ENCODE data around the gene ADM. TPM values are rescaled to one million over a fixed set of nuclear protein-coding genes. Genes with fewer than 3 reads are reported as not detected.

The ADM gene
- total and polyA plus RNA-seq, 2 experiments from 2014 or later, result 74.1 to 90.3 TPM

DNA sequence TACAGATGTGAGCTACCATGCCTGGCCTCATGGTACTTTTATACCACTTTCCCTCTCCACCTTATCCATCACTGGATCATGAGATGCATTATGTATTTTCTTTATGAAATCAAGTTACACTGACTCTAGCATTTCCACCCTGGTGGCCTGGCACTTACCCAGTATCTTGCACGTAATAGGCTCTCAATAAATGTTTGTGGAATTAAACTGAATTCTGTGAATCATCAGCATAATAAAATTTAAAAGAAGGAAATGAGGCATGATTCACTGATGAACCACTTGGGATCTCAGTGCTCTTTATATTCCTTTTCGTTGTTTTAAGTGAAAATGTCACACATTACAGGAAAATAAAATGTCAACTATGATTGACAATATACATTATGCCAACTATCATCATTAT is 25.1 kb downstream of the ADM start:
- Histone ChIP-seq H3K9me3 (ENCODE audit: low read depth) (no peaks in the 10 kb centered on the region), H3K27me3 (no peaks in the 10 kb centered on the region), H2AFZ (no peak overlapping the region), H3K9me2 (replicated peaks; ENCODE audit: insufficient read depth) (no peaks in the 10 kb centered on the region), H3K27ac (peak overlapping the region; percentile 34), H3K4me1 (ENCODE audit: insufficient read depth) (peaks cover 39% of the 10 kb centered on the region), H3K4me2 (no peak overlapping the region), H3K4me3 (no peak overlapping the region), H4K20me1 (ENCODE audit: insufficient read depth, poor library complexity, severe bottlenecking) (no peaks in the 10 kb centered on the region), H3K36me3 (replicated peaks; ENCODE audit: insufficient read depth, low read depth) (no peaks in the 10 kb centered on the region), H3K79me2 (no peaks in the 10 kb centered on the region)
- no peak for TF ChIP-seq EZH2phosphoT487 (IDR thresholded peaks at IDR 0.05; ENCODE audit: low read depth, severe bottlenecking, unreplicated experiment)
- TF ChIP-seq EZH2 (IDR thresholded peaks at IDR 0.05; ENCODE audit: borderline replicate concordance), result no peak
- TF ChIP-seq CTCF (IDR thresholded peaks at IDR 0.05; ENCODE audit: poor library complexity), result no peak
- WGBS (ENCODE audit: low lambda C conversion rate, missing lambda C conversion rate), result 93% methylated on average over 2 of the region's 2 CpGs
- no peak for DNase-seq (ENCODE audit: low spot score)

DNA sequence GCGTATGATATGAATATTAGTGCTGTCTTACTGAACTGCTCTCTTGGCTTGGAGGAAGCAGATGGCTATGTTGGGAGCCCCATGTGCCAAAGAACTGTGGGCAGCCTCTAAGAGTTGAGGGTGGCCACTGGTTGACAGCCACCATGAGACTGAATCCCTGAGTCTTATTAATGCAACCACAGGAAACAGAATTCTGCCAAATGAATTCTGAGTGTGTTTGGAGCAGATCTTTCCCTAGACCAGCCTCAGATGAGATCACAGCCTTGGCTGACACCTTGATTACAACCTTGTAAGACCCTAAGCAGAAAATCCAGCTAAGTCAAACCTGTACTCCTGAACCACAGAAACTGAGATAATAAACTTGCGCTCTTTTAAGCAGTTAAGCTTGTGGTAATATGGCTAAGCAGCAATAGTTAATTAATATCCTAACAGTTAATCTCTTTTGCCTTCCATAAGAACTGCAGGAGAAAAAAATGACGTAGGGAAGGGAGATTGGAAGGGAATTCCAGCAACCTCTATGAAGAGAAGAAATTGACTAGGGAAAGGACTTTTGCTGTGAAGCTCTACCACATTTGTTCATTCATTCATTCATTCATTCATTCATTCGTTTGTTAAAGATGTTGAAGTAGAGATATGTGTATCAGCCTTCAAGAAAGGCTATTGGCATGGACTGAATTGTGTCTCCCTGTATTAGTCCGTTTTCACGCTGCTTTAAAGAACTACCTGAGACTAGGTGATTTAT is 26.8 kb downstream of the ADM start:
- TF ChIP-seq EZH2 (IDR thresholded peaks at IDR 0.05; ENCODE audit: borderline replicate concordance) (no peak), CTCF (IDR thresholded peaks at IDR 0.05; ENCODE audit: poor library complexity) (no peak), EZH2phosphoT487 (IDR thresholded peaks at IDR 0.05; ENCODE audit: low read depth, severe bottlenecking, unreplicated experiment) (no peak)
- no peaks in the 10 kb centered on the region for H3K9me2 ChIP-seq (replicated peaks; ENCODE audit: insufficient read depth)
- no peak overlapping the region for H3K4me3 ChIP-seq
- no peak overlapping the region for H3K4me2 ChIP-seq
- no peaks in the 10 kb centered on the region for H3K9me3 ChIP-seq (ENCODE audit: low read depth)
- H3K27ac ChIP-seq, result no peak overlapping the region
- H3K4me1 ChIP-seq (ENCODE audit: insufficient read depth), result peaks cover 25% of the 10 kb centered on the region
- no peaks in the 10 kb centered on the region for H3K36me3 ChIP-seq (replicated peaks; ENCODE audit: insufficient read depth, low read depth)
- H3K27me3 ChIP-seq, result no peaks in the 10 kb centered on the region
- H3K79me2 ChIP-seq, result no peaks in the 10 kb centered on the region
- DNase-seq (ENCODE audit: low spot score), result no peak
- H4K20me1 ChIP-seq (ENCODE audit: insufficient read depth, poor library complexity, severe bottlenecking), result no peaks in the 10 kb centered on the region
- no peak overlapping the region for H2AFZ ChIP-seq
- WGBS (ENCODE audit: low lambda C conversion rate, missing lambda C conversion rate), result 85% methylated on average over 6 of the region's 6 CpGs

GRCh38 chr11:10333490-10333889 is 28.6 kb downstream of the ADM start:
- Histone ChIP-seq H2AFZ (no peak overlapping the region), H3K9me2 (replicated peaks; ENCODE audit: insufficient read depth) (no peaks in the 10 kb centered on the region), H4K20me1 (ENCODE audit: insufficient read depth, poor library complexity, severe bottlenecking) (no peaks in the 10 kb centered on the region), H3K4me1 (ENCODE audit: insufficient read depth) (peaks cover 9% of the 10 kb centered on the region), H3K27ac (no peak overlapping the region), H3K79me2 (no peaks in the 10 kb centered on the region), H3K4me3 (no peak overlapping the region), H3K36me3 (replicated peaks; ENCODE audit: insufficient read depth, low read depth) (no peaks in the 10 kb centered on the region), H3K27me3 (no peaks in the 10 kb centered on the region), H3K9me3 (ENCODE audit: low read depth) (no peaks in the 10 kb centered on the region), H3K4me2 (no peak overlapping the region)
- TF ChIP-seq EZH2 (IDR thresholded peaks at IDR 0.05; ENCODE audit: borderline replicate concordance), result no peak
- TF ChIP-seq EZH2phosphoT487 (IDR thresholded peaks at IDR 0.05; ENCODE audit: low read depth, severe bottlenecking, unreplicated experiment), result no peak
- TF ChIP-seq CTCF (IDR thresholded peaks at IDR 0.05; ENCODE audit: poor library complexity), result no peak
- 65% methylated on average over 1 of the region's 1 CpG for WGBS (ENCODE audit: low lambda C conversion rate, missing lambda C conversion rate)
- DNase-seq (ENCODE audit: low spot score), result no peak
